Measurements from ENCODE around the gene CCN2.

CCN2 gene

GRCh38 chr6:131966443-131966842 is 15.3 kb upstream of the CCN2 start:
- no peak for DNase-seq

GRCh38 chr6:131963063-131963462 is 11.9 kb upstream of the CCN2 start:
- DNase-seq = no peak

- DNase-seq = no peak
Measured at GRCh38 chr6:131960371-131961133, 9.4 kb upstream of the CCN2 start.

- no peak for DNase-seq
Measured at GRCh38 chr6:131958542-131959470, 7.6 kb upstream of the CCN2 start.

- DNase-seq = no peak
Measured at GRCh38 chr6:131958095-131958494, 6.9 kb upstream of the CCN2 start.

GRCh38 chr6:131955876-131956275 is 4.7 kb upstream of the CCN2 start:
- no peak for DNase-seq

GRCh38 chr6:131955192-131955591 is 4.0 kb upstream of the CCN2 start:
- no peak for DNase-seq

GRCh38 chr6:131954775-131955107 is 3.6 kb upstream of the CCN2 start:
- DNase-seq = no peak

GRCh38 chr6:131954059-131954774 is 3.0 kb upstream of the CCN2 start:
- no peak for DNase-seq

GRCh38 chr6:131952886-131953509 is 1.8 kb upstream of the CCN2 start:
- DNase-seq = no peak

- no peak for DNase-seq
Measured at GRCh38 chr6:131951576-131952230, 531 bp upstream of the CCN2 start.

- peak; percentile 14 for DNase-seq
Measured at GRCh38 chr6:131949909-131950766, 1.0 kb downstream of the CCN2 start.

- DNase-seq = no peak
Measured at GRCh38 chr6:131949620-131949908, 1.6 kb downstream of the CCN2 start.

- no peak for DNase-seq
Measured at GRCh38 chr6:131948692-131949619, 2.2 kb downstream of the CCN2 start.

- DNase-seq = no peak
Measured at GRCh38 chr6:131947986-131948661, 3.0 kb downstream of the CCN2 start.

GRCh38 chr6:131946992-131947955 is 3.9 kb downstream of the CCN2 start:
- no peak for DNase-seq

GRCh38 chr6:131946404-131946991 is 4.7 kb downstream of the CCN2 start:
- DNase-seq = no peak

- DNase-seq = no peak
Measured at GRCh38 chr6:131945971-131946370, 5.2 kb downstream of the CCN2 start.
